OCI-LY1 (cell line): ENCODE results near the gene SH3RF3.

Experiments
- EZH2 ChIP-seq: fragments of 200-600 bp; sonication (generic), shearing (Covaris generic); IDR thresholded peaks from 2 replicates; pipeline ENCODE4 v1.8.0; 2017; ENCODE audit warnings: borderline replicate concordance, mixed run types, mild to moderate bottlenecking, antibody characterized with exemption, low read length, moderate library complexity, mixed read lengths
- TF ChIP-seq, protein P1 (sequence below): fragments of 200-600 bp; sonication (generic), shearing (Covaris generic); IDR thresholded peaks from 2 replicates; pipeline ENCODE4 v1.5.1; 2017; ENCODE audit warnings: mild to moderate bottlenecking, antibody characterized with exemption, low read length, moderate library complexity, mixed read lengths

DNA sequence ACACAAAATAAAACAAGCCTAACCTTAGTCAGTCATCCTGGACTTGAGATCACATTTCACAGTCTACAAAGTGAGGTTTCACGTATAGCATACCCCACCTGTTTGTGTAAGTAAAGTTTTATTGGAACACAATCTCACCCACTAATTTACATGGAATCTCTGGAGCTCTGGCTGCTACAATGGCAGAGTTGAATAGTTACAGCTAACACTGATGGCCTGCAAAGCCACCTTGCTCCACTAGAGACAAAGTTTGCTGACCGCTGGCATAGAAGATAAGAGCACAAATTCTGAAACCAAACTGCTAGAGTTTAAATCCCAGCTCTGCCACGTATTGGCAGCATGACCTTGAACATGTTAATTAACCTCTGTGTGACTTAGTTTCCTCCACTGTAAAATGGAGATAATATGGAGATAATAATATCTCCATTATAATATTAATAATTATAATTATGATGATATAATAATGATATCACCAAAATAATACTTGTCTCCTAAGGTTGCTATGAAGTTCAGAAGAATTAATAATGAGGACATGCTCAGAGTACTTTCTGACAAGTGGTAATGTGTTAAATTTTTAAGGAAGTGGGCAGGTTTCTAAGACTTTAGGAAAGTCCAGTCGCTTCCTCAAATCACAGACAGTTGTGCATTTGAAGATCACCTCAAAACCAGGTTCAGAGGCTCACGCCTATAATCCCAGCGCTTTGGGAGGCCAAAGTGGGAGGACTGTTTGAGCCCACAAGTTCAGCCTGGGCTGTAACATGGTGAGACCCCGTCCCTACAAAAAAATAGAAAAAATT, 204.6 kb downstream of the SH3RF3 start:
- TF ChIP-seq, protein P1, sequence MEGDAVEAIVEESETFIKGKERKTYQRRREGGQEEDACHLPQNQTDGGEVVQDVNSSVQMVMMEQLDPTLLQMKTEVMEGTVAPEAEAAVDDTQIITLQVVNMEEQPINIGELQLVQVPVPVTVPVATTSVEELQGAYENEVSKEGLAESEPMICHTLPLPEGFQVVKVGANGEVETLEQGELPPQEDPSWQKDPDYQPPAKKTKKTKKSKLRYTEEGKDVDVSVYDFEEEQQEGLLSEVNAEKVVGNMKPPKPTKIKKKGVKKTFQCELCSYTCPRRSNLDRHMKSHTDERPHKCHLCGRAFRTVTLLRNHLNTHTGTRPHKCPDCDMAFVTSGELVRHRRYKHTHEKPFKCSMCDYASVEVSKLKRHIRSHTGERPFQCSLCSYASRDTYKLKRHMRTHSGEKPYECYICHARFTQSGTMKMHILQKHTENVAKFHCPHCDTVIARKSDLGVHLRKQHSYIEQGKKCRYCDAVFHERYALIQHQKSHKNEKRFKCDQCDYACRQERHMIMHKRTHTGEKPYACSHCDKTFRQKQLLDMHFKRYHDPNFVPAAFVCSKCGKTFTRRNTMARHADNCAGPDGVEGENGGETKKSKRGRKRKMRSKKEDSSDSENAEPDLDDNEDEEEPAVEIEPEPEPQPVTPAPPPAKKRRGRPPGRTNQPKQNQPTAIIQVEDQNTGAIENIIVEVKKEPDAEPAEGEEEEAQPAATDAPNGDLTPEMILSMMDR = no peak
- TF ChIP-seq EZH2 = no peak
